Adrenal gland (tissue), 12 donors: Measurements from ENCODE around the gene EXT2. TPM values are rescaled to one million over a fixed set of nuclear protein-coding genes. Genes with fewer than 3 reads are reported as not detected.

Experiments used
- DNase-seq, 7 donors: peaks; one replicate each; pipeline ENCODE4 v3.0.0-alpha.2; 2019 to 2020
- H3K27ac ChIP-seq, 5 donors: fragments of 200-600 bp; sonication (generic) in 4 of 5; 1 replicate in 3 of 5; 2 replicates in 2 of 5; pipeline versions ENCODE4 v1.5.1 to v1.8.0; 2016 to 2020; ENCODE audit warnings: mild to moderate bottlenecking in 1 of 5
- H3K27me3 ChIP-seq: fragments of 200-600 bp; 2 replicates; pipeline ENCODE4 v1.8.0; 2021
- H3K36me3 ChIP-seq, 2 donors: fragments of 200-600 bp; replicated peaks in 1 of 2; 1 replicate in 1 of 2; 2 replicates in 1 of 2; pipeline versions ENCODE4 v1.5.1 to v1.8.0; 2018 to 2022
- H3K4me1 ChIP-seq, 2 donors: fragments of 200-600 bp; replicated peaks in 1 of 2; 1 replicate in 1 of 2; 2 replicates in 1 of 2; pipeline versions ENCODE4 v1.5.1 to v1.8.0; 2018 to 2021
- H3K4me3 ChIP-seq, 4 donors: fragments of 200-600 bp; sonication (generic) in 3 of 4; one replicate each; pipeline ENCODE4 v1.5.1; 2016 to 2018
- H3K9me3 ChIP-seq, 3 donors: fragments of 200-600 bp; sonication (generic) in 1 of 3; replicated peaks in 1 of 3; 1 replicate in 2 of 3; 2 replicates in 1 of 3; pipeline versions ENCODE4 v1.5.1 to v1.8.0; 2016 to 2021
- CTCF ChIP-seq, 6 experiments: fragments of 450-650 bp in 4 of 6; fragments of 200-600 bp in 2 of 6; sonication (generic) in 1 of 6; IDR thresholded peaks; 1 replicate in 5 of 6; 2 replicates in 1 of 6; pipeline versions ENCODE4 v1.5.1 to v1.8.0; 2016 to 2021; ENCODE audit warnings: antibody characterized with exemption in 6 of 6, mild to moderate bottlenecking in 2 of 6, moderate library complexity in 1 of 6
- POLR2A ChIP-seq, 2 donors: fragments of 450-650 bp; IDR thresholded peaks; one replicate each; pipeline ENCODE4 v1.6.1; 2017; ENCODE audit warnings: antibody characterized with exemption in 2 of 2, mild to moderate bottlenecking in 2 of 2, moderate library complexity in 1 of 2
- WGBS, 4 donors: extraction: QIAGEN DNeasy Blood & Tissue Kit in 2 of 4; methylation state at CpG; one replicate each; pipeline versions ENCODE4 v1.1.5 to v1.1.7; 2013 to 2017; 5-methylcytosine and 5-hydroxymethylcytosine counted together
- intact Hi-C, 2 donors: fragments of 100-400 bp; cut with DNase I; formaldehyde crosslinking; loops; one replicate each; pipeline versions ENCODE4 v1.14.1 to v1.15.0; 2022 to 2023
- polyA plus RNA-seq, 3 donors: library from polyadenylated mRNA; stranded (reverse); fragments of 200-250 nt in 2 of 3; fragments of 350-450 nt in 1 of 3; fragmentation: Illumina TruSeq in 1 of 3; extraction: RNeasy Lipid Tissue Mini Kit (QIAGEN cat#74804) in 1 of 3; gene quantifications; one replicate each; pipeline ENCODE4 v1.2.3, GENCODE V29; 2013 to 2014
- total RNA-seq, 9 donors: library from RNA; depleted of rRNA in 4 of 9; stranded (reverse); fragments of >200 nt in 4 of 9; fragments of 120-200 nt in 1 of 9; fragmentation: NEBNext Ultra II Directional in 1 of 9; extraction: Animal tissue kit (Norgen Biotek cat#: 25700) in 1 of 9; gene quantifications; one replicate each; pipeline versions ENCODE4 v1.1.0 to v1.2.4, GENCODE V29; 2013 to 2023
- donor health status: healthy with polysubstance abuse.
- donor health status: Bipolar disorder and iron deficiency.
- donor health status: DM: yes; HTN: yes; CAD: no.
- donor health status: DM: no; HTN: no; CAD: no.
- donor health status: DM: no; HTN: no; CAD: no.
- donor health status: DM: yes; HTN: yes; CAD: no.

Gene EXT2
- total and polyA plus RNA-seq, 12 donors: 28.7 to 89.3 (median 46.3) TPM

- intact Hi-C loops: no loop called here
- Histone ChIP-seq H3K4me3 (no peak within 1 kb of the TSS), H3K27me3 (no peaks in the 10 kb centered on the region), H3K27ac (no peak within 1 kb of the TSS), H3K36me3 (no peaks in the 10 kb centered on the region), H3K4me1 (no peaks in the 10 kb centered on the region), H3K9me3 (no peaks in the 10 kb centered on the region)
- peak in 2 of 7 donors; percentile 11 to 46 for DNase-seq
- TF ChIP-seq CTCF (IDR thresholded peaks at IDR 0.05): no peak
- TF ChIP-seq POLR2A (IDR thresholded peaks at IDR 0.05): no peak
- 85 to 92% (median 87%) methylated on average over 4 to 12 of the region's 12 CpGs for WGBS, 4 donors
Measured at GRCh38 chr11:44047931-44048431, 47.5 kb upstream of the EXT2 start, which contains the start of gene ACCSL. Gene ACCSL, plus strand, starts transcription at chr11:44047981. Its CDS starts 56 bp downstream, at chr11:44048037.

- Histone ChIP-seq H3K9me3 (no peaks in the 10 kb centered on the region), H3K4me3 (no peak overlapping the region), H3K36me3 (no peaks in the 10 kb centered on the region), H3K27me3 (no peaks in the 10 kb centered on the region), H3K27ac (no peak overlapping the region), H3K4me1 (no peaks in the 10 kb centered on the region)
- TF ChIP-seq POLR2A (IDR thresholded peaks at IDR 0.05) (no peak), CTCF (IDR thresholded peaks at IDR 0.05) (no peak)
- peak in 1 of 7 donors; percentile 4 for DNase-seq
- 71 to 83% (median 81%) methylated on average over 3 of the region's 3 CpGs for WGBS, 4 donors
- intact Hi-C loops: no loop called here
Measured at GRCh38 chr11:44049832-44050231, 45.6 kb upstream of the EXT2 start.

GRCh38 chr11:44051171-44051570 is 44.3 kb upstream of the EXT2 start:
- 85 to 95% (median 92%) methylated on average over 4 of the region's 4 CpGs for WGBS, 4 donors
- TF ChIP-seq POLR2A (IDR thresholded peaks at IDR 0.05) (no peak), CTCF (IDR thresholded peaks at IDR 0.05) (no peak)
- intact Hi-C loops: no loop called here

DNA sequence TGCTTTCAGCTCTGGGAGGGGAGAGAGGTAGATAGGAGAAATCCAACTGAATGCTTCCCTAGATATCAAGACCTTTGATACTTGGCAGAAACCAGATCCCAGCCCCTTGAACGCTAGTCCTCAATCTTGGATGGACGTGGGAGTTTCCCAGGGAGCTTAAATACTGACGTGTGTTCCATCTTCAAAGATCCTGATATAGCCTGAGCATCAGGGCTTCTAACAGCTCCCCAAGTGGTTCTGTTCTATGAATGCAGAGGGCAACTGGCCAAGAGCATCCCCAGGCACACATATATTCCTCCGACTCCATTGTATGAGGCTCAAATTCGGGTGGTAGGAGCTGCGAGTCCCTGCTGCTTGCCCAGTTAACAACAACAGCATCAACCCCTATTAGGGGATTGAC is 38.1 kb upstream of the EXT2 start:
- H3K9me3 ChIP-seq: no peaks in the 10 kb centered on the region
- TF ChIP-seq POLR2A (IDR thresholded peaks at IDR 0.05) (no peak), CTCF (IDR thresholded peaks at IDR 0.05) (no peak)
- no peak overlapping the region for H3K4me3 ChIP-seq
- 72 to 85% (median 82%) methylated on average over 6 of the region's 6 CpGs for WGBS, 4 donors
- intact Hi-C loops: no loop called here
- no peaks in the 10 kb centered on the region for H3K27me3 ChIP-seq
- no peaks in the 10 kb centered on the region for H3K36me3 ChIP-seq
- no peak overlapping the region for H3K27ac ChIP-seq
- H3K4me1 ChIP-seq: no peaks in the 10 kb centered on the region
- DNase-seq: peak in 1 of 7 donors; percentile 28

More at GRCh38 chr11:44051171-44051570, 44.3 kb upstream of the EXT2 start:
- no peaks in the 10 kb centered on the region for H3K27me3 ChIP-seq
- no peak overlapping the region for H3K27ac ChIP-seq
- H3K9me3 ChIP-seq: no peaks in the 10 kb centered on the region
- H3K36me3 ChIP-seq: no peaks in the 10 kb centered on the region
- peak in 1 of 7 donors; percentile 35 for DNase-seq
- H3K4me3 ChIP-seq: no peak overlapping the region
- H3K4me1 ChIP-seq: no peaks in the 10 kb centered on the region
